ENCODE measurements around the gene PSMB2.

Gene PSMB2

GRCh38 chr1:35644204-35644603, 2.9 kb upstream of the PSMB2 start:
- H3K27me3 ChIP-seq (ENCODE audit: control insufficient read depth, insufficient read depth, low read length) = no peaks in the 10 kb centered on the region
- 0 out of 2 replicates have a peak, but pooled peaks cover 3% of the 10 kb centered on the region for H3K4me1 ChIP-seq (ENCODE audit: control insufficient read depth, insufficient read depth, low read length)
- H3K27ac ChIP-seq (ENCODE audit: low read depth, low read length) = no peak overlapping the region
- H3K9me3 ChIP-seq (ENCODE audit: control insufficient read depth, insufficient read depth, low read length) = no peaks in the 10 kb centered on the region
- no peak overlapping the region for H3K9ac ChIP-seq (ENCODE audit: low read depth, low read length)
- H3K36me3 ChIP-seq (ENCODE audit: control insufficient read depth, insufficient read depth, low read length) = 0 out of 2 replicates have a peak, but pooled peaks cover 2% of the 10 kb centered on the region
- no peak overlapping the region for H3K4me3 ChIP-seq (ENCODE audit: low read depth, low read length)

- Histone ChIP-seq H3K4me3 (ENCODE audit: low read depth, low read length) (peak overlapping the region; percentile 90), H3K36me3 (ENCODE audit: control insufficient read depth, insufficient read depth, low read length) (0 out of 2 replicates have a peak, but pooled peaks cover 8% of the 10 kb centered on the region), H3K27ac (ENCODE audit: low read depth, low read length) (no peak overlapping the region), H3K27me3 (ENCODE audit: control insufficient read depth, insufficient read depth, low read length) (no peaks in the 10 kb centered on the region), H3K4me1 (ENCODE audit: control insufficient read depth, insufficient read depth, low read length) (peaks cover 9% of the 10 kb centered on the region; the same call in 1 of the 2 replicates), H3K9me3 (ENCODE audit: control insufficient read depth, insufficient read depth, low read length) (no peaks in the 10 kb centered on the region), H3K9ac (ENCODE audit: low read depth, low read length) (no peak overlapping the region)
These were observed 1.2 kb upstream of the PSMB2 start for GRCh38 chr1:35642471-35642955.

- peaks cover 11% of the 10 kb centered on the region; the same call in 1 of the 2 replicates for H3K4me1 ChIP-seq (ENCODE audit: control insufficient read depth, insufficient read depth, low read length)
- peak overlapping the region; percentile 97 for H3K9ac ChIP-seq (ENCODE audit: low read depth, low read length)
- peaks cover 21% of the 10 kb centered on the region for H3K36me3 ChIP-seq (ENCODE audit: control insufficient read depth, insufficient read depth, low read length)
- H3K27me3 ChIP-seq (ENCODE audit: control insufficient read depth, insufficient read depth, low read length) = no peaks in the 10 kb centered on the region
- H3K4me3 ChIP-seq (ENCODE audit: low read depth, low read length) = peak overlapping the region; percentile 90
- peak overlapping the region; percentile 88 for H3K27ac ChIP-seq (ENCODE audit: low read depth, low read length)
- no peaks in the 10 kb centered on the region for H3K9me3 ChIP-seq (ENCODE audit: control insufficient read depth, insufficient read depth, low read length)
These were observed 720 bp downstream of the PSMB2 start for GRCh38 chr1:35640380-35641232.

GRCh38 chr1:35637401-35637809, 3.9 kb downstream of the PSMB2 start:
- Histone ChIP-seq H3K36me3 (ENCODE audit: control insufficient read depth, insufficient read depth, low read length) (peaks cover 49% of the 10 kb centered on the region), H3K27me3 (ENCODE audit: control insufficient read depth, insufficient read depth, low read length) (no peaks in the 10 kb centered on the region), H3K27ac (ENCODE audit: low read depth, low read length) (peak overlapping the region; percentile 2), H3K9me3 (ENCODE audit: control insufficient read depth, insufficient read depth, low read length) (no peaks in the 10 kb centered on the region), H3K9ac (ENCODE audit: low read depth, low read length) (no peak overlapping the region), H3K4me3 (ENCODE audit: low read depth, low read length) (peak overlapping the region; percentile 4; the same call in 1 of the 2 replicates), H3K4me1 (ENCODE audit: control insufficient read depth, insufficient read depth, low read length) (peaks cover 11% of the 10 kb centered on the region; the same call in 1 of the 2 replicates)

GRCh38 chr1:35633547-35633946, 7.8 kb downstream of the PSMB2 start:
- H3K27me3 ChIP-seq (ENCODE audit: control insufficient read depth, insufficient read depth, low read length) = no peaks in the 10 kb centered on the region
- no peak overlapping the region for H3K9ac ChIP-seq (ENCODE audit: low read depth, low read length)
- no peak overlapping the region for H3K27ac ChIP-seq (ENCODE audit: low read depth, low read length)
- no peaks in the 10 kb centered on the region for H3K9me3 ChIP-seq (ENCODE audit: control insufficient read depth, insufficient read depth, low read length)
- peaks cover 8% of the 10 kb centered on the region; the same call in 1 of the 2 replicates for H3K4me1 ChIP-seq (ENCODE audit: control insufficient read depth, insufficient read depth, low read length)
- H3K36me3 ChIP-seq (ENCODE audit: control insufficient read depth, insufficient read depth, low read length) = peaks cover 83% of the 10 kb centered on the region
- no peak overlapping the region for H3K4me3 ChIP-seq (ENCODE audit: low read depth, low read length)

GRCh38 chr1:35631396-35631795, 9.9 kb downstream of the PSMB2 start:
- no peaks in the 10 kb centered on the region for H3K9me3 ChIP-seq (ENCODE audit: control insufficient read depth, insufficient read depth, low read length)
- no peaks in the 10 kb centered on the region for H3K4me1 ChIP-seq (ENCODE audit: control insufficient read depth, insufficient read depth, low read length)
- peaks cover 89% of the 10 kb centered on the region for H3K36me3 ChIP-seq (ENCODE audit: control insufficient read depth, insufficient read depth, low read length)
- no peaks in the 10 kb centered on the region for H3K27me3 ChIP-seq (ENCODE audit: control insufficient read depth, insufficient read depth, low read length)
- no peak overlapping the region for H3K4me3 ChIP-seq (ENCODE audit: low read depth, low read length)
- no peak overlapping the region for H3K27ac ChIP-seq (ENCODE audit: low read depth, low read length)
- no peak overlapping the region for H3K9ac ChIP-seq (ENCODE audit: low read depth, low read length)

- H3K4me3 ChIP-seq (ENCODE audit: low read depth, low read length) = no peak overlapping the region
- H3K36me3 ChIP-seq (ENCODE audit: control insufficient read depth, insufficient read depth, low read length) = peaks cover 74% of the 10 kb centered on the region
- no peaks in the 10 kb centered on the region for H3K27me3 ChIP-seq (ENCODE audit: control insufficient read depth, insufficient read depth, low read length)
- H3K27ac ChIP-seq (ENCODE audit: low read depth, low read length) = no peak overlapping the region
- no peaks in the 10 kb centered on the region for H3K9me3 ChIP-seq (ENCODE audit: control insufficient read depth, insufficient read depth, low read length)
- H3K4me1 ChIP-seq (ENCODE audit: control insufficient read depth, insufficient read depth, low read length) = no peaks in the 10 kb centered on the region
- H3K9ac ChIP-seq (ENCODE audit: low read depth, low read length) = no peak overlapping the region
These were observed 12.3 kb downstream of the PSMB2 start for GRCh38 chr1:35629051-35629450.

GRCh38 chr1:35623832-35624231, 17.5 kb downstream of the PSMB2 start:
- H3K4me3 ChIP-seq (ENCODE audit: low read depth, low read length) = no peak overlapping the region
- no peak overlapping the region for H3K9ac ChIP-seq (ENCODE audit: low read depth, low read length)
- peaks cover 29% of the 10 kb centered on the region for H3K4me1 ChIP-seq (ENCODE audit: control insufficient read depth, insufficient read depth, low read length)
- peak overlapping the region; percentile 65 for H3K27ac ChIP-seq (ENCODE audit: low read depth, low read length)
- H3K9me3 ChIP-seq (ENCODE audit: control insufficient read depth, insufficient read depth, low read length) = no peaks in the 10 kb centered on the region
- peaks cover 57% of the 10 kb centered on the region for H3K36me3 ChIP-seq (ENCODE audit: control insufficient read depth, insufficient read depth, low read length)
- no peaks in the 10 kb centered on the region for H3K27me3 ChIP-seq (ENCODE audit: control insufficient read depth, insufficient read depth, low read length)

GRCh38 chr1:35622510-35623178, 18.7 kb downstream of the PSMB2 start:
- Histone ChIP-seq H3K27me3 (ENCODE audit: control insufficient read depth, insufficient read depth, low read length) (no peaks in the 10 kb centered on the region), H3K4me1 (ENCODE audit: control insufficient read depth, insufficient read depth, low read length) (peaks cover 29% of the 10 kb centered on the region), H3K4me3 (ENCODE audit: low read depth, low read length) (0 out of 2 replicates have a peak overlapping the region, but pooled peaks have one; percentile 5), H3K9ac (ENCODE audit: low read depth, low read length) (no peak overlapping the region), H3K36me3 (ENCODE audit: control insufficient read depth, insufficient read depth, low read length) (peaks cover 55% of the 10 kb centered on the region), H3K9me3 (ENCODE audit: control insufficient read depth, insufficient read depth, low read length) (no peaks in the 10 kb centered on the region), H3K27ac (ENCODE audit: low read depth, low read length) (peak overlapping the region; percentile 65)

- no peak overlapping the region for H3K9ac ChIP-seq (ENCODE audit: low read depth, low read length)
- H3K4me1 ChIP-seq (ENCODE audit: control insufficient read depth, insufficient read depth, low read length) = peaks cover 29% of the 10 kb centered on the region
- no peaks in the 10 kb centered on the region for H3K27me3 ChIP-seq (ENCODE audit: control insufficient read depth, insufficient read depth, low read length)
- no peaks in the 10 kb centered on the region for H3K9me3 ChIP-seq (ENCODE audit: control insufficient read depth, insufficient read depth, low read length)
- no peak overlapping the region for H3K27ac ChIP-seq (ENCODE audit: low read depth, low read length)
- H3K4me3 ChIP-seq (ENCODE audit: low read depth, low read length) = no peak overlapping the region
- peaks cover 72% of the 10 kb centered on the region for H3K36me3 ChIP-seq (ENCODE audit: control insufficient read depth, insufficient read depth, low read length)
These were observed 21.8 kb downstream of the PSMB2 start for GRCh38 chr1:35619237-35620121.

All from HUES48 (cell line).